CD14-positive monocyte (primary cell): ENCODE data around the gene CDHR2. TPM values are rescaled to one million over a fixed set of nuclear protein-coding genes. Genes with fewer than 3 reads are reported as not detected.

Experiments
- DNase-seq, 3 donors: peaks; one replicate each; pipeline ENCODE4 v3.0.0-alpha.2; 2011 to 2022
- H2AFZ ChIP-seq: 2 replicates; pipeline ENCODE4 v1.6.0; 2012; ENCODE audit warnings: mild to moderate bottlenecking, low read depth, low read length, inconsistent platforms; ENCODE audit not compliant: insufficient read depth, poor library complexity, severe bottlenecking
- H3K27ac ChIP-seq, 2 donors: 1 replicate in 1 of 2; 2 replicates in 1 of 2; pipeline ENCODE4 v1.5.1; 2012 to 2013; ENCODE audit warnings: low read length in 2 of 2, control low read depth in 1 of 2, inconsistent platforms in 1 of 2, low read depth in 1 of 2, mild to moderate bottlenecking in 1 of 2
- H3K27me3 ChIP-seq, 2 donors: one replicate each; pipeline versions ENCODE4 v1.6.0 to v1.6.1; 2011 to 2013; ENCODE audit warnings: low read length in 2 of 2; ENCODE audit not compliant: control insufficient read depth in 2 of 2, insufficient read depth in 2 of 2
- H3K36me3 ChIP-seq, 2 donors: replicated peaks in 1 of 2; 1 replicate in 1 of 2; 2 replicates in 1 of 2; pipeline versions ENCODE4 v1.5.1 to v1.6.1; 2012 to 2013; ENCODE audit warnings: low read length in 2 of 2, control low read depth in 1 of 2, inconsistent platforms in 1 of 2, mild to moderate bottlenecking in 1 of 2; ENCODE audit not compliant: insufficient read depth in 2 of 2, control insufficient read depth in 1 of 2
- H3K4me1 ChIP-seq, 2 donors: 1 replicate in 1 of 2; 2 replicates in 1 of 2; pipeline versions ENCODE4 v1.5.1 to v1.6.1; 2012 to 2013; ENCODE audit warnings: low read length in 2 of 2, control low read depth in 1 of 2, inconsistent platforms in 1 of 2, mild to moderate bottlenecking in 1 of 2, moderate library complexity in 1 of 2; ENCODE audit not compliant: insufficient read depth in 2 of 2, control insufficient read depth in 1 of 2
- H3K4me2 ChIP-seq: replicated peaks from 2 replicates; pipeline ENCODE3; 2012; ENCODE audit warnings: low read length, moderate library complexity, mild to moderate bottlenecking; ENCODE audit not compliant: poor library complexity, severe bottlenecking; ENCODE audit errors: extremely low read depth
- H3K4me3 ChIP-seq, 3 experiments: fragments of 200-600 bp in 1 of 3; sonication (generic) in 1 of 3; replicated peaks in 1 of 3; 1 replicate in 2 of 3; 2 replicates in 1 of 3; pipeline ENCODE4 v1.5.1; 2011 to 2013; ENCODE audit warnings: low read length in 3 of 3, mild to moderate bottlenecking in 3 of 3, control low read depth in 2 of 3, low read depth in 2 of 3, inconsistent platforms in 1 of 3, moderate library complexity in 1 of 3
- H3K79me2 ChIP-seq: 2 replicates; pipeline ENCODE4 v1.6.0; 2012; ENCODE audit warnings: mild to moderate bottlenecking, control low read depth, inconsistent platforms, low read length, moderate library complexity; ENCODE audit not compliant: insufficient read depth
- H3K9ac ChIP-seq: 2 replicates; pipeline ENCODE4 v1.6.0; 2017; ENCODE audit warnings: low read length, mild to moderate bottlenecking; ENCODE audit not compliant: insufficient read depth, poor library complexity, severe bottlenecking
- H3K9me3 ChIP-seq, 2 donors: replicated peaks in 1 of 2; 1 replicate in 1 of 2; 2 replicates in 1 of 2; pipeline versions ENCODE4 v1.5.1 to v1.6.1; 2012 to 2013; ENCODE audit warnings: low read length in 2 of 2, control low read depth in 1 of 2; ENCODE audit not compliant: control insufficient read depth in 1 of 2, insufficient read depth in 1 of 2
- H4K20me1 ChIP-seq: 2 replicates; pipeline ENCODE4 v1.6.0; 2012; ENCODE audit warnings: mild to moderate bottlenecking, low read length, control low read depth, moderate library complexity; ENCODE audit not compliant: insufficient read depth
- H3K27ac Mint-ChIP-seq, 7 donors: one replicate each; pipeline ENCODE4 v1.8.0; 2020; ENCODE audit warnings: mild to moderate bottlenecking in 7 of 7, mixed read lengths in 7 of 7, moderate library complexity in 6 of 7, inconsistent platforms in 2 of 7
- H3K27me3 Mint-ChIP-seq, 3 donors: one replicate each; pipeline ENCODE4 v1.8.0; 2021 to 2022; ENCODE audit warnings: low read depth in 3 of 3, mild to moderate bottlenecking in 3 of 3, mixed read lengths in 3 of 3, moderate library complexity in 3 of 3, inconsistent platforms in 1 of 3
- H3K36me3 Mint-ChIP-seq, 2 donors: one replicate each; pipeline ENCODE4 v1.8.0; 2020; ENCODE audit warnings: mixed read lengths in 2 of 2, inconsistent platforms in 1 of 2, mild to moderate bottlenecking in 1 of 2
- H3K4me1 Mint-ChIP-seq: one replicate; pipeline ENCODE4 v1.8.0; 2020; ENCODE audit warnings: mild to moderate bottlenecking, mixed read lengths
- H3K4me3 Mint-ChIP-seq, 2 donors: one replicate each; pipeline ENCODE4 v1.8.0; 2020; ENCODE audit warnings: mild to moderate bottlenecking in 2 of 2, mixed read lengths in 2 of 2, moderate library complexity in 1 of 2
- H3K9me3 Mint-ChIP-seq, 7 donors: one replicate each; pipeline ENCODE4 v1.8.0; 2020 to 2022; ENCODE audit warnings: mixed read lengths in 7 of 7, mild to moderate bottlenecking in 6 of 7, moderate library complexity in 6 of 7, inconsistent platforms in 2 of 7
- WGBS: methylation state at CpG from one replicate; pipeline ENCODE4 v1.1.5; 2013; ENCODE audit warnings: missing lambda C conversion rate; ENCODE audit not compliant: insufficient coverage; 5-methylcytosine and 5-hydroxymethylcytosine counted together
- intact Hi-C, 2 donors: fragments of 100-400 bp; cut with micrococcal nuclease; formaldehyde crosslinking; loops; one replicate each; pipeline versions ENCODE4 v1.15.0 to v1.15.1; 2023
- polyA plus RNA-seq, 3 donors: library from polyadenylated mRNA; depleted of rRNA in 1 of 3; unstranded in 2 of 3; stranded (reverse) in 1 of 3; fragments of 300-500 nt in 2 of 3; fragments of >200 nt in 1 of 3; fragmentation: Illumina TruSeq in 2 of 3; gene quantifications; 1 replicate in 2 of 3; 2 replicates in 1 of 3; pipeline ENCODE4 v1.2.3, GENCODE V29; 2012 to 2021
- TF ChIP-seq, protein P1 (sequence below): fragments of 200-600 bp; IDR thresholded peaks from one replicate; pipeline ENCODE4 v1.8.0; 2022; ENCODE audit warnings: antibody characterized with exemption, mild to moderate bottlenecking

The CDHR2 gene
- polyA plus RNA-seq, 3 donors, result 0.12 TPM; not detected in 2

- Mint-ChIP-seq H3K4me3 (peak overlapping the region; percentile 88 to 94), H3K27me3 (no peaks in the 10 kb centered on the region), H3K27ac (peak overlapping the region; percentile 92 to 96 (median 95)), H3K9me3 (no peaks in the 10 kb centered on the region), H3K36me3 (peaks cover 0 to 12% of the 10 kb centered on the region in 2 donors), H3K4me1 (peaks cover 63% of the 10 kb centered on the region)
- peaks cover 56 to 75% of the 10 kb centered on the region in 2 donors for H3K4me1 ChIP-seq
- peak overlapping the region; percentile 83 to 89 for H3K27ac ChIP-seq
- TF ChIP-seq, protein P1, sequence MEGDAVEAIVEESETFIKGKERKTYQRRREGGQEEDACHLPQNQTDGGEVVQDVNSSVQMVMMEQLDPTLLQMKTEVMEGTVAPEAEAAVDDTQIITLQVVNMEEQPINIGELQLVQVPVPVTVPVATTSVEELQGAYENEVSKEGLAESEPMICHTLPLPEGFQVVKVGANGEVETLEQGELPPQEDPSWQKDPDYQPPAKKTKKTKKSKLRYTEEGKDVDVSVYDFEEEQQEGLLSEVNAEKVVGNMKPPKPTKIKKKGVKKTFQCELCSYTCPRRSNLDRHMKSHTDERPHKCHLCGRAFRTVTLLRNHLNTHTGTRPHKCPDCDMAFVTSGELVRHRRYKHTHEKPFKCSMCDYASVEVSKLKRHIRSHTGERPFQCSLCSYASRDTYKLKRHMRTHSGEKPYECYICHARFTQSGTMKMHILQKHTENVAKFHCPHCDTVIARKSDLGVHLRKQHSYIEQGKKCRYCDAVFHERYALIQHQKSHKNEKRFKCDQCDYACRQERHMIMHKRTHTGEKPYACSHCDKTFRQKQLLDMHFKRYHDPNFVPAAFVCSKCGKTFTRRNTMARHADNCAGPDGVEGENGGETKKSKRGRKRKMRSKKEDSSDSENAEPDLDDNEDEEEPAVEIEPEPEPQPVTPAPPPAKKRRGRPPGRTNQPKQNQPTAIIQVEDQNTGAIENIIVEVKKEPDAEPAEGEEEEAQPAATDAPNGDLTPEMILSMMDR, result no peak
- intact Hi-C loops, result loop anchor here in 1 of 2 donors (10.0 kb wide), 1 partner anchor 353 kb away; the partner anchor contains the start of gene HK3
- DNase-seq, result peak in 2 of 3 donors; percentile 28 to 39
- peak overlapping the region; percentile 65 for H2AFZ ChIP-seq
- peaks cover 38% of the 10 kb centered on the region for H3K79me2 ChIP-seq
- no peaks in the 10 kb centered on the region for H3K36me3 ChIP-seq
- H3K9ac ChIP-seq, result peak overlapping the region; percentile 80
- WGBS, result 15% methylated on average over 10 of the region's 16 CpGs
- H4K20me1 ChIP-seq, result no peaks in the 10 kb centered on the region
- peak overlapping the region; percentile 87 for H3K4me2 ChIP-seq
- no peaks in the 10 kb centered on the region for H3K27me3 ChIP-seq
- no peaks in the 10 kb centered on the region for H3K9me3 ChIP-seq
- peak overlapping the region; percentile 79 to 91 (median 83) for H3K4me3 ChIP-seq
Measured at GRCh38 chr5:176542135-176542595, 7.0 kb upstream of the CDHR2 start.

DNA sequence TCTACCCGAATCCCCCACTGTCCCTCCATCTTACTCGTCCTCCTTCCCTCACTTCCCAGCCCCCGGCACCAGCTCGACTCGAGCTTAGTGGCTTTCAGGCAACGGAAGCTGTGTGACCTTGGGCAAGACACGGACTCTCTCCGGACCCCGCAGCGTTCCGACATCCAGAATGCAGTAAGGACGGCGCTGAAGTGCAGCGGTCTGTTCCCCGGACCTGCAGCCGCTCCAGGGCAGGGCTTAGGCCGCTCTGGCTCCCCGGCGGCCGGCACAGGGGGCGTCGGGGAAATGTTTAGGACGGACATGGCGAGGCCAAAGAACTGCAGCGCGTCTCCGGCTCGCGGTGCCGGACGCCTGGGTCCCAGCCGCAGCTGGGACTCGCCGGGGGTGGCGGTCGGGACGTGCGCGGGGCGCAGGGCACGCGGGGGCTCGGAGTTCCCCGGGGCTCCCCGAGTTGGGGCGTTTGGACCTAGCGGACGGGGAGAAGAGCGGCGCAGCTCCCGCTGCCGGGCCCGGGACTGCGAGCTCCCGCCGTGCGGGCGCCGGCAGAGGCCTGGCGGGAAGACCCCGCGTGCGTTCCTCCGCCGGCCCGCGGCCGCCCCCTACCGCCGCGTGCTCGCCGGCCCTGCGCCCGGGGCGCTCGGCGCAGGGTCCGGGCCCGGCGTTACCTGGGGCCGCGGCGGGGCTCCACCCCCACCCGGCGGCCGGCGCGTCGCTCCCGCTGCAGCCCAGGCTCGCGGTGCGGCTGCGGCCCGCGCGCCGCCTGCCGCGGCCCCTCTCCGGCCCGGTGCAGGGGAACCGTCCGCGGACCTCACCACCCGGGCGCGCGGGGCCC lies 6.3 kb upstream of the CDHR2 start:
- H2AFZ ChIP-seq, result peak overlapping the region; percentile 80
- no peaks in the 10 kb centered on the region for H3K9me3 ChIP-seq
- peak overlapping the region; percentile 83 to 89 for H3K27ac ChIP-seq
- H4K20me1 ChIP-seq, result no peaks in the 10 kb centered on the region
- peak overlapping the region; percentile 80 for H3K9ac ChIP-seq
- H3K27me3 Mint-ChIP-seq, result peaks cover 0 to 1% (median 0%) of the 10 kb centered on the region in 3 donors
- TF ChIP-seq, protein P1, result peak; percentile 13
- peak overlapping the region; percentile 87 for H3K4me2 ChIP-seq
- no peaks in the 10 kb centered on the region for H3K9me3 Mint-ChIP-seq
- H3K27ac Mint-ChIP-seq, result peak overlapping the region; percentile 92 to 96 (median 95)
- H3K4me1 ChIP-seq, result peaks cover 62 to 81% of the 10 kb centered on the region in 2 donors
- peaks cover 0 to 12% of the 10 kb centered on the region in 2 donors for H3K36me3 Mint-ChIP-seq
- H3K4me1 Mint-ChIP-seq, result peaks cover 69% of the 10 kb centered on the region
- under 1% methylated on average over 110 of the region's 110 CpGs for WGBS
- DNase-seq, result no peak
- intact Hi-C loops, result loop anchor here in 1 of 2 donors (10.0 kb wide), 1 partner anchor 352 kb away; the partner anchor contains the start of gene HK3
- peaks cover 38% of the 10 kb centered on the region for H3K79me2 ChIP-seq
- peak overlapping the region; percentile 89 to 94 for H3K4me3 Mint-ChIP-seq
- H3K27me3 ChIP-seq, result no peaks in the 10 kb centered on the region
- peak overlapping the region; percentile 79 to 91 (median 83) for H3K4me3 ChIP-seq
- no peaks in the 10 kb centered on the region for H3K36me3 ChIP-seq
